IPS DF 4.7 (cell line): ENCODE data around the gene RABIF.
"Not testable (repeated sequence)": the region's sequence is repeated elsewhere in the genome, so short reads cannot be mapped to it uniquely, and the experiment has no call there.

Experiments
- DNase-seq: peaks from one replicate; pipeline ENCODE4 v3.0.0-alpha.2; 2013; ENCODE audit warnings: low spot score; ENCODE audit errors: extremely low read depth

Gene RABIF

GRCh38 chr1:202888531-202889360 lies at the start of gene RABIF:
Gene RABIF, minus strand, starts transcription at chr1:202889149. Its CDS starts 51 bp downstream, at chr1:202889098.
- no peak for DNase-seq

GRCh38 chr1:202938287-202938925 lies 49.5 kb upstream of the RABIF start:
- DNase-seq, result no peak

GRCh38 chr1:202936409-202936808 lies 47.5 kb upstream of the RABIF start:
- DNase-seq, result not testable (repeated sequence)

GRCh38 chr1:202935844-202936243 lies 46.9 kb upstream of the RABIF start:
- DNase-seq, result no peak

- no peak for DNase-seq
Observed at GRCh38 chr1:202934755-202935154, 45.8 kb upstream of the RABIF start.

GRCh38 chr1:202932476-202932875 lies 43.5 kb upstream of the RABIF start:
- DNase-seq, result no peak

- peak; percentile 79 for DNase-seq
Observed at GRCh38 chr1:202926581-202927491, 37.9 kb upstream of the RABIF start, which contains the start of gene KLHL12. Gene KLHL12, minus strand, starts transcription at chr1:202927234. Its CDS starts 2,072 bp downstream, at chr1:202925162.

GRCh38 chr1:202923533-202923932 lies 34.6 kb upstream of the RABIF start:
- DNase-seq, result no peak

- no peak for DNase-seq
Observed at GRCh38 chr1:202919615-202920014, 30.7 kb upstream of the RABIF start.

- DNase-seq, result no peak
Observed at GRCh38 chr1:202915146-202915545, 26.2 kb upstream of the RABIF start.

GRCh38 chr1:202912476-202912875 lies 23.5 kb upstream of the RABIF start:
- DNase-seq, result not testable (repeated sequence)

GRCh38 chr1:202909494-202909893 lies 20.5 kb upstream of the RABIF start:
- DNase-seq, result no peak

- no peak for DNase-seq
Observed at GRCh38 chr1:202908998-202909397, 20.0 kb upstream of the RABIF start.

GRCh38 chr1:202905331-202905730 lies 16.4 kb upstream of the RABIF start:
- no peak for DNase-seq

- not testable (repeated sequence) for DNase-seq
Observed at GRCh38 chr1:202903808-202904207, 14.9 kb upstream of the RABIF start.

- no peak for DNase-seq
Observed at GRCh38 chr1:202901555-202901954, 12.6 kb upstream of the RABIF start.

GRCh38 chr1:202892501-202892900 lies 3.6 kb upstream of the RABIF start:
- DNase-seq, result no peak

GRCh38 chr1:202890392-202890791 lies 1.4 kb upstream of the RABIF start:
- DNase-seq, result no peak

GRCh38 chr1:202888221-202888530 lies 773 bp downstream of the RABIF start:
- DNase-seq, result no peak

GRCh38 chr1:202880961-202881460 lies 7.9 kb downstream of the RABIF start:
- DNase-seq, result no peak

GRCh38 chr1:202880062-202880461 lies 8.9 kb downstream of the RABIF start:
- DNase-seq, result no peak

GRCh38 chr1:202879128-202879527 lies 9.8 kb downstream of the RABIF start:
- no peak for DNase-seq
